Hippocampal formation (tissue), 2 donors: ENCODE data around the gene GOLGA6B.
"Not testable (repeated sequence)": the region's sequence is repeated elsewhere in the genome, so short reads cannot be mapped to it uniquely, and the experiment has no call there.

Source experiments
- DNase-seq, 2 donors: peaks; one replicate each; lab custom pipeline; 2025; lab: John Stamatoyannopoulos, UW

Gene GOLGA6B

GRCh38 chr15:72665706-72666105, 11.2 kb downstream of the GOLGA6B start:
- DNase-seq = not testable (repeated sequence)

GRCh38 chr15:72669803-72670202, 15.3 kb downstream of the GOLGA6B start:
- DNase-seq = not testable (repeated sequence)

DNA sequence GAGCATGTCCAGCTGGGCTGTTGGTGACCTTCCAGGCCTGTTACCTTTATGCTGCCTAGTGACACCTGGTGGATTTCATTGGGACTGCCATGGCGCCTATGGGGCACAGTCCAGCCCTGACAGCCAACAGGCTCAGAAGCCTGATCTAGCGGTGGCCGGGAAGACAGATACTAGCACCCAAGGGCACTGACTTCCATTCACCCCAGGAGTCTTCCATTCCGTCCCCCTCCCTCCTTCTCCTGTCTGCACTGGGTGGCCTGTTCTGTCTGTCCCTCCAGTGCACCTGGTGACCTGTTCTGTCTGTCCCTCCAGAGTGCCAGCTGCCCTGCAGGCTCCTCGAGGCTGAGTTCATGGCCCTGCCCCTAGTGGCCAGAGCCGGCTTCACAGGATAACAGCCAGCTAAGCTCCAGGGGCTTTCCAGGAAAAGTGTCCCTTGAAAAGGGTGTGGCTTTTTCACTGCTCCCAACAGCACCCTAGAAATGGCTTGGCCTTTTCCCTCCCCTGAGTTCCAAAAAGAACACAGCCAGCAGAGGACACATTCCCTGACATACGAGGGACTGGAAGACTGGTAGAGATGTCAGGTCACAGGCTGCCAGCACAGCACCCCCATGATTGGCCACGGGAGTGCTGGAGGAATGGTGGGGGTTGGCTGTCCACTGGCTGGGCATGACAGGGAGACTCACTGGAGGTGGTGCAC, 16.3 kb downstream of the GOLGA6B start:
- DNase-seq = not testable (repeated sequence)

DNA sequence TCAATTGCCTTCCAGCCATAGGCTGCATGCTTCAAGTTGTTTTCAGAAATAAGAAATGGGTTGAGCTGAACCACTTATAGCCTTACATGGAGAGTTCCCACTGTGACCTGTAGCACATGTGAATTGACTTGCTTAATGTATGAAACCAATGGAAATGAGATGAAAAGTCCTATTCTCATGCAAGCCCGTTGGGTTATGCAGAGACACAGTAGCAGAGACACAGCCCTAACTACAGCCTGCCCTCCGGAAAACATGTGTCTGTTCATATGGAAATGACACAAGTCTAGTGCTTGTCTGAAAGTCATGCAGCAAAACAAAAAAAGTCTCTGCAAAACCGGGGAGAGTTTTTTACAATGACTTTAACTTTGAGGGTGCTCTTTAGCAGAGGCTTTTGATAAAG, 17.0 kb downstream of the GOLGA6B start:
- DNase-seq = no peak

DNA sequence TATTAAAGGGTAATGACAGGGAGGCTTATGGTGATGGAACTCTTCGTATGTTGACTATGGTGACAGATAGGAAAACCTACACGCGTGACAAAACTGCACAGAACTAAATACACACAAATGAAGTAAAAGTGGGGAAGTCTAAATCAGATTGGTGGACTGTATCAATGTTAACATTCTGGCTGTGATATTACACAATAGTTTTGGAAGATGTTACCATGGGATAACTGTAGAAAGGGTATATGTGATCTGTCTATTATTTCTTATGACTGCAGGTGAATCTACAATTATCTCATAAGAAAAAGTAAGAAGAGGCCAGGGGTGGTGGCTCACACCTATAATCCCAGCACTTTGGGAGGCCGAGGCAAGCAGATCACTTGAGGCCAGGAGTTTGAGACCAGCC, 22.3 kb downstream of the GOLGA6B start:
- no peak for DNase-seq

DNA sequence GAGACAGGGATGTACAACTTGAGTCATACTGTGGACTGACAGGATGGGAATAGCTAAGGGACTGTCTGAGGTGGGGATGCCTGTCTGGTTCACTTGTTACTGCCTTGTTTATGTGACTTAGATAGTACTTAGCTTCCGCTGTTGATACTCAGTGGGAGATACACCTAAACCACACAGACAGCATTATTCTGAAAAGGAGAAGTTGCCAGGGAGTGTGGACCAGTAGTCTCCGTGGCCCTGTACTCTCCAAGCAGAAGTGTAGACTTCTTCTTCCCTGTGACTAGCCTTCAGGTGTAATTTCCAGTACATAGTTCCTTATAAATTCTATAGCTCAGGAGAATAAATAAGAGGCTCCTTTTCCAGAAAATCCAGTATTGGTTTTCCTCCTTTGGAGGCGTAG, 26.4 kb downstream of the GOLGA6B start:
- no peak for DNase-seq

- DNase-seq = no peak
Observed at GRCh38 chr15:72682772-72683171, 28.3 kb downstream of the GOLGA6B start.

DNA sequence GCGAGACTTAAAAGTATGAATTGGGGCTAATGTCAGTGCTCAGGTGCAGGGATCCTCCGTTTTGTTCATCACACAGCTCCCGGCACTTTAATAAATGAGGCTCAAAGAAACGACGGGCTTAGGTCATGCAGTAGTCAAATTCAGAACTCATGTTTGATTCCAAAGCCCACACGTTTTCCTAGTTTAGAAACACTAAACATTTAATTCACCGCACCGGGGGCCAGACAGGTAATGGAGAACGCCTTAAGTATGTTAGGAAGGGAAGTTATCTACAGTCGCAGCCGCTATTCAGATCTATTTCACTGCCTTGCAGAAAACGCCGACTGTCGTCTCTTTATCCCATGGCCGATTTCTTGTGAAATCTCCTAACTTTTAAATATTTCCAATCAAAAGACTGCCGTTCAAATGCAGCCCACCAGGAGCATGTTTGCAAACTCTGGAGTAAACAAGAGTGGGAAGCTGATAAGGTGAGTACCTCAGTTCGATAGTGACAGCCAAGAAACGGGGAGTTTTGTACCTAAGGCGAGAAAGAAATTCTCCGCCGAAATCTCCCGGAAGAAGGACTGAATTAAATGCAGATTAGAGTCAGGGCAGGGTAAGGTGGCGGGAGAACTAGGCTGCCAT, 30.9 kb downstream of the GOLGA6B start:
- no peak for DNase-seq

DNA sequence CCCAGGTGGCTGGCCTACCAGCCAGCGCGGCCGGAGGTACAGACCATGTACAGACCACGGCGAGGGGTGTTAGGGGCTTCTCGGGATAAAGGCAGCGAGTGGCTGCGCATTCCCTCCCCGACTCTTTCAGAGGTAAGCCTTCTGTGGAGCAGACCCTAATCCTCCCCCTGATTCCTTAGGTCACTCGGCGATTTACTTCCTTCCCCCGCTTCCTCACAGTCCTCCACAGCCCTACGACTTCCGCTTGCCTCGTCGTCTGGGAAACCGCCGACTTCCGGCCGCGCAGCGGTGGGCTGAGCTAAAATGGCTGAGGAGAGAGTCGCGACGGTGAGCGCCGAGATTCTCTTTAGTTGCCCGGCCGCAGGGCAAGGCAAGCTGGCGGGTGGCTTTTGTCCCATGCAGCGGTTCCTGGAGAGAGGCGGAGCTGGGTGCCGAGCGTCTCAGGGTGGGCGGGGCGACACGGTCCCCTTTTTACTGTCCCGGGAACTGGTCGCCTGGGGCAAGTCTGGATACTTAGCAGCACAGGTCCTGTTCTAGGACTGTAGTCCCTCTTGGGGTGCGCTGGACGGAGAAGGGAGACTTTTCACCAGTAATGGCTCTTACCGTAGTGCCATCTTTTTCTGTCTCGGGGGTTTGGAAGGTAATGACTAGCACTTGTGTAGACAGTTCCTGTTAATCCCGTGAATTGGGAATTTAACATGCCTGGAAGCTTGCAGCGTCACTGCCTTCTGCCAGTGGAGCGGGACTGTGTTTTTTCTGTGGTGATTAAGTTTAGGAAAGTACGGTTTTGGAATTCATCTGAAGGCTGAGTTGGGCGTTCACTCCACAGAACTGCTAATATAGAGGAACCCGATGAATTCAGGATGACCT, 31.7 kb downstream of the GOLGA6B start, which contains the start of the genes BBS4 and HIGD2B:
BBS4 (plus strand) TSS at position 283 of the 870 bp plus-strand sequence; CDS start at position 304, 21 bp downstream.
HIGD2B (minus strand) TSS at position 258 of the 870 bp plus-strand sequence. CDS start 9,808 bp downstream, outside the sequence.
- DNase-seq = no peak

GRCh38 chr15:72688697-72689096, 34.2 kb downstream of the GOLGA6B start:
- DNase-seq = no peak

- no peak for DNase-seq
Observed at GRCh38 chr15:72690938-72691337, 36.4 kb downstream of the GOLGA6B start.

- DNase-seq = no peak
Observed at GRCh38 chr15:72698938-72699337, 44.4 kb downstream of the GOLGA6B start.

DNA sequence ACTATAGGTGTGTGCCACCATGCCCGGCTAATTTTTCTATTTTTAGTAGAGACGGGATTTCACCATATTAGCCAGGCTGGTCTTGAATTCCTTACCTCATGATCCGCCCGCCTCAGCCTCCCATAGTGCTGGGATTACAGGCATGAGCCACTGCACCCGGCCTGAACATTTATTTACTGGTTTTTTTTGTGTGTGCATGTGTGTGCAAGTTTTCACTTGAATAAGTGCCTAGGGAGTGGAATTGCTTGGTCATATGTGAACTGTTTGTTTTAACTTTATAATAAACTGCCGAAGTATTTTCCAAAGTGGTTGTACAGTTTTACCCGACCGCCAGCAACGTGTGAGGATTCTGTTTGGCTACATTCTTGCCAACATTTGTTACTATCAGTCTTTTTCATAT, 45.6 kb downstream of the GOLGA6B start:
- DNase-seq = no peak

DNA sequence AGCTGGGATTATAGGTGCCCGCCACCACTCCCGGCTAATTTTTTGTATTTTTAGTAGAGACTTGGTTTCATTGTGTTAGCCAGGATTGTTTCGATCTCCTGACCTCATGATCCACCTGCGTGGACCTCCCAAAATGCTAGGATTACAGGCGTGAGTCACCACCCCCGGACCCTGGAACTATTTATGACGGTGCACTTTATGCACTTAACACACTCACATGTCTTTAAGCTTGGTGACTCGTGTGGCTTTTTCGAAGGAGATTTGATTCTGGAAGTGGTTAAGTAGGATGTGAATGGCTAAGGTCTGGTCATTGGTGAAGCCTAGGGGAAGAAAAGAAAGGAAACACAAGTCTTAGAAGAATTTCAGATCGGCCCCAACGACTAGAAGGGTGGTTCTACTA, 51.8 kb downstream of the GOLGA6B start:
- DNase-seq = no peak

GRCh38 chr15:72708551-72709303, 54.2 kb downstream of the GOLGA6B start:
- DNase-seq = not testable (repeated sequence)
